Measurements from ENCODE around the gene IARS1.
A peak's percentile ranks its signal among the peaks of the same experiment; 100 is the strongest.

IARS1 gene

GRCh38 chr9:92332577-92333281 lies 39.2 kb upstream of the IARS1 start:
- H3K27ac ChIP-seq = no peak overlapping the region
- no peaks in the 10 kb centered on the region for H4K20me1 ChIP-seq (ENCODE audit: insufficient read depth)
- H3K4me1 ChIP-seq (ENCODE audit: low read depth, poor library complexity, severe bottlenecking) = peaks cover 11% of the 10 kb centered on the region
- no peak overlapping the region for H3K9ac ChIP-seq
- H3K27me3 ChIP-seq (ENCODE audit: insufficient read depth, low read depth) = no peaks in the 10 kb centered on the region
- H3K4me2 ChIP-seq = no peak overlapping the region
- TF ChIP-seq, protein P1, sequence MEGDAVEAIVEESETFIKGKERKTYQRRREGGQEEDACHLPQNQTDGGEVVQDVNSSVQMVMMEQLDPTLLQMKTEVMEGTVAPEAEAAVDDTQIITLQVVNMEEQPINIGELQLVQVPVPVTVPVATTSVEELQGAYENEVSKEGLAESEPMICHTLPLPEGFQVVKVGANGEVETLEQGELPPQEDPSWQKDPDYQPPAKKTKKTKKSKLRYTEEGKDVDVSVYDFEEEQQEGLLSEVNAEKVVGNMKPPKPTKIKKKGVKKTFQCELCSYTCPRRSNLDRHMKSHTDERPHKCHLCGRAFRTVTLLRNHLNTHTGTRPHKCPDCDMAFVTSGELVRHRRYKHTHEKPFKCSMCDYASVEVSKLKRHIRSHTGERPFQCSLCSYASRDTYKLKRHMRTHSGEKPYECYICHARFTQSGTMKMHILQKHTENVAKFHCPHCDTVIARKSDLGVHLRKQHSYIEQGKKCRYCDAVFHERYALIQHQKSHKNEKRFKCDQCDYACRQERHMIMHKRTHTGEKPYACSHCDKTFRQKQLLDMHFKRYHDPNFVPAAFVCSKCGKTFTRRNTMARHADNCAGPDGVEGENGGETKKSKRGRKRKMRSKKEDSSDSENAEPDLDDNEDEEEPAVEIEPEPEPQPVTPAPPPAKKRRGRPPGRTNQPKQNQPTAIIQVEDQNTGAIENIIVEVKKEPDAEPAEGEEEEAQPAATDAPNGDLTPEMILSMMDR (conservative IDR thresholded peaks at IDR 0.05; ENCODE audit: low read depth, low read length) = no peak
- H3K79me2 ChIP-seq (ENCODE audit: insufficient read depth, low read depth) = peaks cover 9% of the 10 kb centered on the region; the same call in 1 of the 2 replicates
- no peak overlapping the region for H3K4me3 ChIP-seq (IDR thresholded peaks at IDR 0.05; ENCODE audit: insufficient read depth, low read depth, low read length)
- H3K36me3 ChIP-seq (ENCODE audit: insufficient read depth) = no peaks in the 10 kb centered on the region
- H2AFZ ChIP-seq (ENCODE audit: low read depth) = no peak overlapping the region

- Histone ChIP-seq H2AFZ (ENCODE audit: low read depth) (no peak overlapping the region), H3K79me2 (ENCODE audit: insufficient read depth, low read depth) (peaks cover 42% of the 10 kb centered on the region), H3K36me3 (ENCODE audit: insufficient read depth) (0 out of 2 replicates have a peak, but pooled peaks cover 4% of the 10 kb centered on the region), H3K9ac (no peak overlapping the region), H3K4me1 (ENCODE audit: low read depth, poor library complexity, severe bottlenecking) (peaks cover 35% of the 10 kb centered on the region), H3K4me2 (peak overlapping the region; percentile 98; the same call in 1 of the 2 replicates), H3K27me3 (ENCODE audit: insufficient read depth, low read depth) (no peaks in the 10 kb centered on the region), H3K4me3 (IDR thresholded peaks at IDR 0.05; ENCODE audit: insufficient read depth, low read depth, low read length) (no peak overlapping the region), H3K27ac (no peak overlapping the region), H4K20me1 (ENCODE audit: insufficient read depth) (no peaks in the 10 kb centered on the region)
- TF ChIP-seq, protein P1 (conservative IDR thresholded peaks at IDR 0.05; ENCODE audit: low read depth, low read length) = no peak
Observed at GRCh38 chr9:92328225-92328624, 34.7 kb upstream of the IARS1 start.

DNA sequence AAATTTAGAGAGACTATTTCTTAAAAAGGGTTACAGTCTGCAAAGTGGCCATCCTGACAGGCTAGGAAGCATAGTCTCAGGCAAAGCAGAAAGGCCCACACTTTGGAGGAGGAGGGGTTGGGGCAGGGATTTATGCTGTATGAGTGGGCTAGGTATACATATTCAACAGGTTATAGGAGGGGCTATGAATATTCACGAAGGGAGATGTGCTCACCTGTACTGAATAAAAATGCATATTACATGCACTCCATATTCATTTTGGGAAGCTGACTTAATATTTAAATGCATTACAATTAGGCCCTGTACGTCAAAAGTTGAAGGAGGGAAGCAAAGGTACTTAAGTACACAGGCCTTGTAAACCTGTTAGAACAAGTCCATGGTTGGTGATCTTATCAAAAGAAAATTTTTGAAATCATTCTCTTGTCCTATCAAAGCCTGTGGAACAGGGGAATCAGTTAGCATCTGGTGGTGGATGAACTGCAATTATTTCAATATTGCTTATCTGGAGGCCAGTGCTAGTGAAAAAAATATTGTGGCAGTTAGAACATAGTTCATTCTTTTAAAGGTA lies 33.9 kb upstream of the IARS1 start:
- H3K4me1 ChIP-seq (ENCODE audit: low read depth, poor library complexity, severe bottlenecking) = peaks cover 35% of the 10 kb centered on the region
- no peaks in the 10 kb centered on the region for H3K27me3 ChIP-seq (ENCODE audit: insufficient read depth, low read depth)
- H3K36me3 ChIP-seq (ENCODE audit: insufficient read depth) = peaks cover 5% of the 10 kb centered on the region; the same call in 1 of the 2 replicates
- no peak overlapping the region for H3K4me3 ChIP-seq (IDR thresholded peaks at IDR 0.05; ENCODE audit: insufficient read depth, low read depth, low read length)
- TF ChIP-seq, protein P1 (conservative IDR thresholded peaks at IDR 0.05; ENCODE audit: low read depth, low read length) = no peak
- no peak overlapping the region; the same call in 1 of the 2 replicates for H3K9ac ChIP-seq
- H3K4me2 ChIP-seq = peak overlapping the region; percentile 98
- H2AFZ ChIP-seq (ENCODE audit: low read depth) = no peak overlapping the region
- peaks cover 47% of the 10 kb centered on the region for H3K79me2 ChIP-seq (ENCODE audit: insufficient read depth, low read depth)
- no peak overlapping the region for H3K27ac ChIP-seq
- no peaks in the 10 kb centered on the region for H4K20me1 ChIP-seq (ENCODE audit: insufficient read depth)

- peak overlapping the region; percentile 93 for H3K27ac ChIP-seq
- peak overlapping the region; percentile 76 for H3K4me3 ChIP-seq (IDR thresholded peaks at IDR 0.05; ENCODE audit: insufficient read depth, low read depth, low read length)
- peaks cover 11% of the 10 kb centered on the region; the same call in 1 of the 2 replicates for H3K36me3 ChIP-seq (ENCODE audit: insufficient read depth)
- TF ChIP-seq, protein P1 (conservative IDR thresholded peaks at IDR 0.05; ENCODE audit: low read depth, low read length) = no peak
- peak overlapping the region; percentile 98 for H3K9ac ChIP-seq
- H3K27me3 ChIP-seq (ENCODE audit: insufficient read depth, low read depth) = no peaks in the 10 kb centered on the region
- peak overlapping the region; percentile 90 for H2AFZ ChIP-seq (ENCODE audit: low read depth)
- H3K4me1 ChIP-seq (ENCODE audit: low read depth, poor library complexity, severe bottlenecking) = peaks cover 35% of the 10 kb centered on the region
- peak overlapping the region; percentile 98 for H3K4me2 ChIP-seq
- peaks cover 51% of the 10 kb centered on the region for H3K79me2 ChIP-seq (ENCODE audit: insufficient read depth, low read depth)
- H4K20me1 ChIP-seq (ENCODE audit: insufficient read depth) = no peaks in the 10 kb centered on the region
Observed at GRCh38 chr9:92325991-92326500, 32.5 kb upstream of the IARS1 start.

Measured in KMS-11 (cell line).